ENCODE measurements around the gene LCOR.

GRCh38 chr10:96973809-96974747 is 142.0 kb downstream of the LCOR start:
- TF ChIP-seq CTCF (IDR thresholded peaks at IDR 0.05): no peak
- no peak for TF ChIP-seq POLR2A (IDR thresholded peaks at IDR 0.05)

Data from thyroid gland (tissue), 4 donors.